GM18498 (cell line): ENCODE results near the gene CNTN1.

Experiments used
- ATAC-seq: cut with Tn5 transposase; IDR thresholded peaks from one replicate; pipeline ENCODE4 v1.9.1; 2021; ENCODE audit warnings: mild to moderate bottlenecking, moderate library complexity; ENCODE audit not compliant: unreplicated experiment

The CNTN1 gene

GRCh38 chr12:40768125-40768864, 76.1 kb downstream of the CNTN1 start:
- no peak for ATAC-seq

DNA sequence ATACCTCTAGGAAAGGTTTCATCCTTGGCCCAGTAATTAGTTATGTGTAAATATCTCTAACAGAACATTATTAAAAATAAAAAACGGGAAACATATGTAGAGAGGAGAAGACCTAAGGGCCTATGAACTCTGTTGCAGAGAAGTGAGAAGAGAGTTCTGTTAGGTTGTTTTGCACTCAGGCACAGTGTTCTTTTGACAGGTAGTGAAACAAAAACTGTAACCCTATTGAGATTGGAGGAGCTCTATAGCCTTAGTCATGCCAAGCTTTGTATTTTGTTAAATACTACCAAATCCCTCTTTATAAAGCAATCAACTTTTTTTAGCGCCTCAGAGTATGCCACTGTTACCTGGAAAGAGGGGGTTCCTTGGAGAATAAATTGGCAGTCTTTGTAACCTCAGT, 77.6 kb downstream of the CNTN1 start:
- peak; percentile 63 for ATAC-seq

GRCh38 chr12:40770781-40771180, 78.5 kb downstream of the CNTN1 start:
- no peak for ATAC-seq

GRCh38 chr12:40775661-40776060, 83.4 kb downstream of the CNTN1 start:
- ATAC-seq = no peak

DNA sequence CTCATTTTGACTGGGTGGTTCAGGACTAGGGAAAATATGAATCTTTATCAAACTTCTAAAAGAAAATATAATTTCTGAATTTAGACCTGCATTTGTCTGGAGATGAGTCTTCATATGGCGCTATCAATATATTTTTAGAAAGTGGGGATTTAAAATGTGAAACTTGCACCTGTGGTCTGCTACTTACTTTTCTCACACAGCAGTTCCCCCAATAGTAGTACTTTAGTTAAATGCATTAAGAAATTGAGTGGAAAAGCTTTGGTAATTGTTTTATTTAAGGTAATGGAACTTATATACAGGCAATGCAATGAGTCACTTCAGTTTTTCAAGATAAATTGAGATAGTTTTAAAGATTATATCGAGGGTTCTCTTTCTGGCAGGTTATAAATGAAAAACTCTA, 91.9 kb downstream of the CNTN1 start:
- no peak for ATAC-seq

DNA sequence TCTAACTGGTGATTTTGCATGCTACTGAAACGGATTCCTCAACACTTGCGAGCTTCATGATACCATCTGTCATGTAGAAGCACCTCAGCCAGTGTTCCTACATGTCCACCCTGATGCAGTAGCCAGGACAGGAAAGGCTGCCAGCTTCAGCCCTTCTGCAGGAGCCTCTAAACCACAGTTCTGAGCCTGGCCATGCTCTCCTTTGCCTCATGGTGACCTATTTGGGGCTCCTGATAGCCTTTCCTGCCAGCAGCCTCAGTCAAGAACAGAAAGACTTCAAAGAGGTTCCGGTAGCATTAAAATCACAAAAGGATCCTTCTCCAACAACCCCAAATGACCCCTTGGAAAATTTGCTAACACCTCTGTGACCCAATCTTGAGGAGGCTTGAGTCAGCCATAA, 96.0 kb downstream of the CNTN1 start:
- no peak for ATAC-seq

DNA sequence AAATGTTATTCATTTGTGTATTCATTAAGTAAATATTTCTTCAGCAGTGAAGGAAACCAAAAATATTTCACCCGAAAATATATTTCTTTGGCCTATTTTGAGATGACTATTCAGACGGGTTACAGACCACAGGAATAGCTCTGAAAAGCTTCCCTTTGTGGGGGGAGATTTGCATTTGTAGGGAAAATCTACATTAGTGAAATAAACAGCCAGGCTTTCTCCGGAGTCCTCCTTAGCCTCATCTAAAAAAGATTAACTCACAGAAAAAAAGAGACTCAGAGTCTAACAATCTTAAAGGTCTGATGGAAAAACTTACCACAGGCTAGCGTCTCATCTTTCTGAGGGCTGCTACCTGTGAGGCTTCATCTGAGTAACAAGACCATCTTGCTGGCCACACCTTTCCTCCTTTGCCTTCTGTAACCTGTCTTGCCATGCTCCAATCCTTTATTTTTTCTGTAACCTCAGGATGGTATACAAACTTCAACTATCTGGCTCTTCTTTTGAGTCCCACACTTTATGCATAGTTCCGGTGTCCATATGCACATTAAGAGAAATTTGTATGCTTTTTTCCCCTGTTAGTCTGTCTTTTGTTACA, 100.7 kb downstream of the CNTN1 start:
- no peak for ATAC-seq

DNA sequence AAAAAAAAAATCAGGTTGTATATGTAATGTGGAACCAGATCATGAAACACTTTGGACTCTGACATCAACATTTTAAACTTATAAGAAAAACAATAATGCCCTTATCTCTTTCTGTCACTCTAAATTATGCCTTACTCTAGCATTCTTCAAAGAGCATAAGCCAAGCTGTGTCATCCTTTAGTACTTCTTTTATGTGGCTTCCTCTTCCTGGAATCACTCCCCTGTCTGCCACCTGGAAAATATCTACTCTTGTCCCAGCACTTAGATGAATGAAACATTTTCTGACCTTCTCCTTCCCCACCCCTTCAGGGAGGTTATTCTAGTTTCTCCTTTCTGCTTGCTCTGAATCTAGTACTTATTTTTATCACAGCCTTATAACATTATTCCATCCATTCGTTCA, 101.2 kb downstream of the CNTN1 start:
- no peak for ATAC-seq

- ATAC-seq = no peak
Measured at GRCh38 chr12:40794087-40794486, 101.8 kb downstream of the CNTN1 start.

DNA sequence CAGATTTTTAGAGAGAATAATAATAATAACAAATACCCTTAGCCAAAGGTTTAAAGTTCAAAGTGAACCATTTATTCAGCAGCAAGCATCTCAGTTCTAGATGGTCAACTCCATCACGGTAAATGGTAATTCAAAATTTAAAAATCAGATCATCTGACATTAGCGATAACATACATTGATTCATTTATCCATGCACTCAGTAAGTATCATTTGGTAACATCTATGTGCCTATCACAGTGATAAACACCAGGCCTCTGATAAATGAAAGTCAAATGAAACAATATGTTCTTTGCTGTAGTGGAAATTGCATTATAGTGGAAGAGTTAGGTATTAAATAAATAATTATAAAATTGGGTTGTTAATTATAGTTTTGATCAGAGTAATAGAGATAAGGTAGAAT, 108.8 kb downstream of the CNTN1 start:
- no peak for ATAC-seq

GRCh38 chr12:40801861-40802260, 109.6 kb downstream of the CNTN1 start:
- ATAC-seq = no peak

DNA sequence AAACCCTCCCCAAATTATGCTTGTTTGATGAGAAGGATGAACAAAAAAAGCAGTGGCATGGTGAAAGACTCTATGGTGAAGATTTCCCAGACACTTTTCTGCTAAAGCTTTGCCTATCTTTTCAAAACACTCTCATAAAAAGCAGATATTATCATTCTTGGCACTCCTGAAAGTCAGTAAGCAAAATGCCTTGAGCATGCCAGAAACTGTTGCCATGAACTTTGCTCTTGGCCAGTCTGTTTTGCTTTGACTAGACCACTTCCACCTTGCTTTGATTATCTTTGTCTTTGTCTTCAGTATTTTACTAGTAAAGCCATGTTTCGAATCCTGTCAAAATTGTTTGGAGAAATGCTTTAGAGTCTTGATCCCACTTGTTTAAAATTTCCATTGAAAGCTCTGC, 110.4 kb downstream of the CNTN1 start:
- ATAC-seq = no peak

GRCh38 chr12:40819436-40820108, 127.3 kb downstream of the CNTN1 start:
- ATAC-seq = no peak

- no peak for ATAC-seq
Measured at GRCh38 chr12:40820794-40821484, 128.7 kb downstream of the CNTN1 start.

- ATAC-seq = no peak
Measured at GRCh38 chr12:40825156-40825555, 132.9 kb downstream of the CNTN1 start.

DNA sequence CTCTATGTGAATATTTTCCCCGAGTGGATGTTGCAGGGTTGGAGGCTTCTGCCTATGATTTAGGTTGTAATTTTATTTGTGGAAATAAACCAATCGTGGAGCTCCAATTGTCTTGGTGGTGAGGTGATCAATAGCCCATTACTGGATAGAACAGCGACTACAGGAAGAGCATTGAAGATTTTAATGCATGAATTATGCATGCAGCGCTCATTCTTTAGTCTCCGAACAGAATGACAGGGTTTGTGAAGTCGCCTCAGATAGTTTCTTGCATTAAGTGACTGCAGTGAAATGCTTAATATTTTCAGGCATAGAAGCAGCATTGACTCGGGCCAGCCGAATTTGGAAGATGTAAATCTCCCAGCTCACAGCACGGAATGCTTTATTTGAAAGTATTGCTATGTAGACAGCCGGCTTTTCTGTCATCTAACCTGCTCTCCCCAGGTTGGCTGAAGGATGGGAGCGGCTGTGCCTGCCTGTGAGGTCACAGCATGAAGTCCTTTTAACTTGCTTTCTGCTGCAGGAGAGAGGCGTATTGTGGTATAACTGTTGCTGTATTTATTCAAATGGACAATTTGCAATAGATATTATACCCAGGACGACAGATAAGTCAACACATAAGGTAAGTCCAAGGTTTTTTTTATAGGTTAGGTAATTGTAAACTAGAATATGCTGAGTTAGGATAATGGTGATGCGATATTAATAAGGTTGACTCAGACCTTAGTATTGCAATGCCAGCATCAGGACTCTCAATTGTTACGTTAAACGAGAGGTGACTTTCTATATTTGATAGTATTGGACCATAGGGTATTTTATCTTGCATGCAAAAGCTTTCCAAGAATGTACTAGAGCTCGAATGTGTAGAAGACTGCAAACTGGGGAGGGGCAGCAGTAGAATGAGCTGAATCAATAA, 135.7 kb downstream of the CNTN1 start:
- ATAC-seq = no peak

- ATAC-seq = no peak
Measured at GRCh38 chr12:40828593-40828990, 136.4 kb downstream of the CNTN1 start.

- ATAC-seq = no peak
Measured at GRCh38 chr12:40829738-40830144, 137.5 kb downstream of the CNTN1 start.

GRCh38 chr12:40831916-40832315, 139.7 kb downstream of the CNTN1 start:
- ATAC-seq = no peak

GRCh38 chr12:40832668-40833067, 140.4 kb downstream of the CNTN1 start:
- no peak for ATAC-seq

- no peak for ATAC-seq
Measured at GRCh38 chr12:40833818-40834217, 141.6 kb downstream of the CNTN1 start.
